AG09319 (cell line): ENCODE results near the gene SLC25A29.
"Not testable (repeated sequence)": the region's sequence is repeated elsewhere in the genome, so short reads cannot be mapped to it uniquely, and the experiment has no call there.

Experiments used
- DNase-seq: peaks from one replicate; pipeline ENCODE4 v3.0.0-alpha.2; 2010; ENCODE audit warnings: low read depth; ENCODE audit errors: extremely low read depth
- CTCF ChIP-seq: IDR thresholded peaks from 2 replicates; pipeline ENCODE4 v1.5.1; 2011; ENCODE audit warnings: low read depth, mild to moderate bottlenecking, inconsistent platforms, low read length, moderate library complexity

SLC25A29 gene

GRCh38 chr14:100298551-100299237 lies 7.5 kb downstream of the SLC25A29 start:
- DNase-seq, result no peak
- TF ChIP-seq CTCF, result no peak

- no peak for TF ChIP-seq CTCF
These were observed 8.6 kb downstream of the SLC25A29 start for GRCh38 chr14:100297320-100298300.

GRCh38 chr14:100296729-100297128 lies 9.5 kb downstream of the SLC25A29 start:
- not testable (repeated sequence) for DNase-seq

More at GRCh38 chr14:100297320-100298300, 8.6 kb downstream of the SLC25A29 start:
- DNase-seq, result no peak

GRCh38 chr14:100296106-100296651 lies 10.1 kb downstream of the SLC25A29 start:
- TF ChIP-seq CTCF, result no peak
- no peak for DNase-seq

GRCh38 chr14:100295376-100296105 lies 10.7 kb downstream of the SLC25A29 start:
- no peak for TF ChIP-seq CTCF
- no peak for DNase-seq

GRCh38 chr14:100294963-100295330 lies 11.3 kb downstream of the SLC25A29 start:
- TF ChIP-seq CTCF, result no peak
- no peak for DNase-seq

- DNase-seq, result no peak
- TF ChIP-seq CTCF, result no peak
These were observed 11.9 kb downstream of the SLC25A29 start for GRCh38 chr14:100294213-100294962.
